HG03045 (cell line): ENCODE data around the gene TBPL1.

Experiments used
- ATAC-seq: cut with Tn5 transposase; IDR thresholded peaks from one replicate; pipeline ENCODE4 v1.9.1; 2021; ENCODE audit warnings: mild to moderate bottlenecking, moderate library complexity; ENCODE audit not compliant: unreplicated experiment

TBPL1 gene

DNA sequence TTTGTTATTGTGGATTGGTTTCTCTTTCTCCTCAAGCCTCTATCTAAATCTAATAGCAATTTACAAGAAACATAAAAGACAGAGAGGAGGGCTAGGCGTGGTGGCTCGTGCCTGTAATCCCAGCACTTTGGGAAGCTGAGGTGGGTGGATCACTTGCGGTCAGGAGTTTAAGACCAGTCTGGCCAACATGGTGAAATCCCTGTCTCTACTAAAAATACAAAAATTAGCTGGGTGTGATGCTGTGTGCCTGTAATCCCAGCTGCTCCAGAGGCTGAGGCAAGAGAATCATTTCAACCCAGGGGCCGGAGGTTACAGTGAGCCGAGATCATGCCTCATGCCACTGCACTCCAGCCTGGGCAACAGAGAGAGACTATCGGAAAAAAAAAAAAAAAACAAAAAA, 52.8 kb downstream of the TBPL1 start:
- no peak for ATAC-seq

DNA sequence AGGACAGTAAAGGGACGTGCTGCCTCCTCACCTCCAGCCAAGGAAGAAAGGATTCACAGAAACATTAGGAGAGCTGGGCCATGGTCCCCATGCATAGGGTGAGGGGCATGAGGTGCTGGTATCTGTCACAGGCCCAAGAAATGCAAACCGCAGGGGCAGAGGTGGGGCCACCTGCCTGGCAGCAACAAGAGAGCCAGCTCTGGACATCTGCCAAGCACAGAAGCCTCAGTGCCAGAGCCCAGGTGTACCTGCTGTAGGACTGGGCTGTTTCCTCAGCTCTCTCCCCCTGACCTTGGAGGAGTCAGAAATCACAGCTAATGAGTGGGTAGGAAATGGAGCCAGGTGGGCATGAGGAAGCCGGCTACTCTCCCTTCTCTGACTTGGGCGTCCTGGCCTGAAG, 54.1 kb downstream of the TBPL1 start:
- ATAC-seq: no peak

DNA sequence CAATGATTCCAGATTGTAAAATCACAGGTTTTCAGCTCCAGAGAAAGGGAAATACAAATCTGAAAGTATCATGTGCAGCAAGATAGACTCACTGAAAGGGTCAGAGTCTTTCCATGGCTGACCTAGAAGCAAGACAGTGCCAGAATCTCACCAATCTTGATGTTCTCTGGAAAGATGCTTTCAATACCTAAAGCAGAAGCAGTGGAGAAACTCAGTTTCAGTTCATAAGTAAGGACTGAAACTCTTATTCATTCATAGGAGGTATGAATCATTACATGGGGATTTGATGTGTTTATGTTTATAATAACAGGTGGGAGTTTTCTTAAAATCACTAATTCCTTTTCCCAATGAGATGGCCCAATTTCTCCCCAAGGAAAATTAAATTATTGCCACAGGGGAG, 56.9 kb downstream of the TBPL1 start:
- ATAC-seq: no peak

DNA sequence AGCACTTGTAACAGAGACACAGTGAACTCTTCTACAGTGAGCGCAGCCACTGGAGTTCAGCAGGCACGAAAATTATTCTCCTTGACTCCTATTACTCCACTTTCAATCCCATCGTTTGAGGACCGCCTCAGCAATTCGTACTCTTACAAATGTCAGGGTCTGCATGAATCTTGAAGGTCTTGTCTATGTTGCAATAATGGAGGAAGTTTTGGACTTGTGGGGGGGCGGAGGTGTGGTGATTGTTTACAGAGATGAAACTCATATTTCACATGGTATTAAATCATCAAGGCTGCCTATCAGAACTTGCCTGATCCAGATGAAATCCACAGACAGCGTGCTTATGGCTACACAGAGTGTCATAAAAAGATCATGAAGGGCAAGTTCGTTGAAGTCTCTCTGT, 57.4 kb downstream of the TBPL1 start:
- ATAC-seq: no peak

DNA sequence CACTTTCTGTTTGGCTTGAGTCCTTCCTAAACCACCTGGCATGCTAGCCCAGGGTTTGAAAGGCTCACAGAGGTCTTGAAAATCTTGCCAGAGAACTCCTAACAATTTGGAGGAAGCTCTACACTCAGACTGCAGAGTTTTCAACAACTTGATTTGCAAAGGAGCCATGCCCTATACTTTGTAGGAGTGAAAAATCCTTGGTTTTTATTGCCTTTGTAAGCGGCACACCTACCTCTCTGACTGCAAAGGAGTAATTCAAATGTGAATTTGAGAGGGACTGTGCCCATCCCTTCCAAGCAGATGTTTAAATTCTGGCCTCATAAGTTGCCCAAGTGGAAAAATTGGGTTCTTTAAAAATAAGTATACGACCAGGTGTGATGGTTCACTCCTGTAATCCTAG, 58.0 kb downstream of the TBPL1 start:
- no peak for ATAC-seq

DNA sequence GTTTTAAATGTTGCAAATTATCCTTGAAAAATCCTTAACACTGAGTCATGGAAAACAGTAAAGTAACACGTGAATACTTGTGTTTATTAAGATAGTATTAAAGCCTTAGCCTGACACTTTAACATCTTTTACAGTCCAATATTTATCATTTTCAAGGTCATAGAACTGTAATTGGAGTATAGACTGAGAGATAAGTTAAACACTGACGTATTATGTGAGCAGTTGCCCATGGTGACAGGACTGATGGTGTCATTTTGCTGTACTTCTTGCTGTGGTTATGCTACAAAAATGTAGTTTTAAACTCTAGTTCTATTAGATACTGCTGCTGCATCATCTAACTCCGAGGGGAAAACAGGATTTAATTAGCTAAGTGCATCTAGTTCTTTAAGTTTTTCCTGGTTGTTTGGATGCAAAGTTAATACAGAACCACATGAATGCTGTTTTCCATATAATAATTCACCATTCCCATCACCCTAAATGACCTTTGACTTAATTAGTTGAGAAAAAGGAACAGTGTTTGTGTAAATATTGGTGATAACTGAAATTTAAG, 61.6 kb downstream of the TBPL1 start:
- ATAC-seq: no peak

DNA sequence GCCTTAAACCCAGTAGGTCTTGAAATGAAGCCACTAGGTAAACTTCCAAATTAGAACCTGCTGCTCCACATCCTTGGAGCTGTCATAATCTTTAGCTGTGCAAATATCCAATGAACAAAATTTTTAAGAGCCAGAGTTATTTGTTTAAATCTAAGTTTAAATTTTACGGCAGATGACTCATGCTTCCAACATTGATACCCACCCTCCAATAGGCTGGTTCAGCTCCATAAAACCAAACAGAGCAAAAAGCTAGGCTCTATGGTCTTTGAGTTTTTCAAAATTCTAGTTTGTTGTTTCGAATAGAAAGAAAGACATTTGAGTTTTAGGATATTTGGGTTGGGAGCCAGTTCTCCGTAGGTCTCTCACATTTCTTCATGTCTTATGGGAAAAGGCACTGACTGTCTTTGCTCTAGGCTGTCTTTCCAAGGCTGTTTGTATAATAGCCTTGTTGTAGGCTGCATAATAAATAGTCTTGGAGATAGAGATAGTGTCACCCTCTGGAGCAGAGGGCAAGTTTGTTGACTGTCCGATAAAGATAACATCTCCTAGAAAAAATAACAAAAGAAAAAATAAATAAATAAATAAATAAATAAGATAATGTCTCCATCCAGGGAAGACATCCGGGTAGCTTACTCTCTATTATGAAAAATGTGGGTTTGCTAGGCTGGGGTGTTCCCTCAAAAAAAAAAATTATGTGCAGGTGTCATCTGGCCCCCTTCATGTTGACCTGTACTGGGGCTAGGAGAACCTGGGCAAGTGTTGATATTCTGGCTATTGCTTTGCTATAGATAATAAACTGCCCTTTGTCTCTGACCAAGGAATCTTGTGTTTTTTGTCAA, 62.9 kb downstream of the TBPL1 start:
- no peak for ATAC-seq

DNA sequence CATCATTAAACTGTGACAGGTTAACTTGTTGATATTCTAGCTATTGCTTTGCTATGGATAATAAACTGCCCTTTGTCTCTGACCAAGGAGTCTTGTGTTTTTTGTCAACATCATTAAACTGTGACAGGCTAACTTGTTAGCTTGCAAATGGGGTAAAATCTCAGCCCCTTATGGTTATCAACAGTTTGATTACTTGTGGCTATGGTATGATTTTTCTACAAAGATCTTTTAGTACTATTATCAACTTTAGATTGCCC, 63.5 kb downstream of the TBPL1 start:
- no peak for ATAC-seq

DNA sequence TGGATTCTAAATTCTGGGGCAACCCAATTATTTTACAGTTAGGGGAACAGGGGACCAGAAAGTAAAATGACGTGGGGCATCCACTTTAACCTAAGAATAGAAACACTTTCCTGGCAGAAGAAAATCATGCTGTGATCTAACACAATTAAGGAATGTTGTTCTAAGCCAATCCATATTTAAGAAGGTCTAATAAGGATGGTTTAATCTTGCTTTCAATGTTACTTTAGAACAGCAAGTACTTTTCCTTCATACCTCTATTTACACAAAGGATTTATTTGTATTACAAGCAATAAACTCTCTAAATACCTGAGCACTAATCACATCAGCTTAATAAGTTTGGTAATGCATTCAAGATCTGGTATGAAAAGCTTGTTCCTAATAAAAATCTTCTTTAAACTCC, 67.0 kb downstream of the TBPL1 start:
- no peak for ATAC-seq

DNA sequence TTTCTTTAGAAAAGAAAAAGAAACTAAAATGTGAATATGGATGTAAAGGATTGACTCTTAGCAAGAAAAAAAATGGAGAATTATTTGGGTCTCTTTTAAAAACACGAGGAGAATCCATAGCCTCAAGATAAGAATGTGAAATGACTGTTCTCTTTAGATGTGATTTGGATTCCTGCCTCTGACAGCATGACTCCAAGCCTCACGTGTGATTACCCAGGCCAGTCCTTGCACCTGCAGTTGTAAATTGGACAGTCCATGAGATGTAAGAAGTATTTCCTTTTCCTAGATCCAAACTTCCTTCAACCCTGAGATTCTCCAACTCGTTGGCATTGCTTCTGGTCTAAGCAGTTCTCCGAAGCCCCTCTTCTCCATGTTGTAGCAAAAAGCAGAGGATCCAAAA, 67.5 kb downstream of the TBPL1 start:
- no peak for ATAC-seq

DNA sequence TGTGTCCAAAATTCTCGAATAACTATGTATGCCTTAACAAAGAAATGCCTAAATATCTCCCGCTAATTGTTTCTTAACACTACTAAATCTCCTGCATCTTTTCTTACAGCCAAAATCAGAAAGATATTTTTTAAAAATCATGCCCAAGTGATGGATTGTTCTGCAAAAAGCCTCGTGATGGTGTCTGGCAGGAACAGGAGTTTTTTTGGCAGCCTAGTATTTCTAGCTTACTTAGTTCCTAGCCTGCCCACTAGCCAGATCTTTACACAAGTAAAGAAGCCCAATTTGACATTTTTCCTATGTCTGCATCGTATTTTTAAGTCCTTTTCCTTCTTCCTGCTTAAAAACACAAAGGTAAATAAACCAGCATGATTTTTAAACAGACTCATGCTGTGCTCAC, 67.9 kb downstream of the TBPL1 start:
- no peak for ATAC-seq

DNA sequence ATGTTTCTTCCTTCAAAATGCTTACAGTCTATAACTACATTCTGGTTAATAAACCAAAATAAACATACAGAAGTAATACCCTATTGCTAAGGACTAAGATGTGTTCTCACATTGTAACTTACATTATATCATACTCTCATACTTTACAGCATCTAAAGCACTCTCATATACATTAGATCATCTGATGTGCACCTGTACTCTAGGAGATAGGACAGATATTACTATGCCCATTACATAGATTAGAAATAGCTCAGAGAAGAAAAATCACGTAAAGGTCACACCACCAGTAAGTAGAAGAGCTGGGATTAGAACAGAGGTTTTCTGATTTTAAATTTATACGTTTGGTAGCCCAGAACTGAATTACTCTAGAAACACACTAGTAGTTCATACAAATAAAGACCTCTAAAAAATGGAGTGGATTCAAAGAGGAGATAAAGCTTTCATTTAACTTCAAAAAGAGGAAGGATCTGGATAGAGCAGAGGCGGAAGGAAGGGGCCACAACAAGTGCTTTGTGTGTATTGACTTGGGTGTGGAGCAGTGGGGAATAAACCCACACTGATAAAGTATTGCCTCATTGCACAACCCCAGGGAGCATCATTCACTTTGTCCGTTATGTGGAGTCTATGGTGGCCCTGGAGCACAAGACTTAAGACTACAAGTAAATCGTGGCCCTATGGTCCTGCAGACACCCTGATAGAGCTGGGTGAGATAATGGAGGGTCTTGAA, 68.5 kb downstream of the TBPL1 start:
- ATAC-seq: no peak

DNA sequence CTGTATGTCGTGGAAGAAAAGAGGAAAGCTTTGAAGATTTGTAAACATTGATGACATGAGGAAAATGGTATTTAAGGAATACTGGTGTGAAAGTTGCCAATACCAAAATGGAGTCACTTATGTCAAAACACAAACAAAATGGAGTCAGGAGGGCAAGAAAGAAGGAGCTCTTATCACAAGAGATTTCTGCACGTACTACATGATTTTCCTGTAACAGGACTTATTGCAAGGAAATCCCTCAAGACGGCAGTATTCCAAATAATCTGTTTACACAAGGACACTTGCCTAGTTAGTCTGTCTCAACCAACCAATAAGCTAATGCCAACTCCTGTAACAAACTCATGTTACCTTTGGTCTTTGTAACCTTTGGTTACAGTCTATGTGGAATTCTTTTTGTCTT, 69.6 kb downstream of the TBPL1 start:
- ATAC-seq: no peak

DNA sequence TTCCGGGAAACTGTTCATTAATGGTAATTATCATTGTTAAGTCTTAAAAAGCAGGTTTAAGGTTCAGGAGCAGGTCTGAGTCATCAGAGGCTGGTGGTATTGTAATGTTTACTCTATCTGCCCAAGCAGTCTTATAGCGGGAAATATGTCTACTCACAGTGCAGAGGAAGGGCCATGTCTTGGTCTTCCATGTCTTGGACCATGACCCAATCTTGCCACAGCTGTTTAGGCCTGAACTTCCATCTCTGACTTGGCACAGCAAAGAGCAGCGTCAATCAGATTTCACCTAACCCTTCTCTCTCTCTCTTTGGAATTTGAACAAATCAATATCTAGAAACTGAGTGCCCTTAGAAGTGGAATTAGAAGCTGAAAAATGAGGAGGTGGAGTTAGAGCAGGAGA, 73.6 kb downstream of the TBPL1 start:
- no peak for ATAC-seq

DNA sequence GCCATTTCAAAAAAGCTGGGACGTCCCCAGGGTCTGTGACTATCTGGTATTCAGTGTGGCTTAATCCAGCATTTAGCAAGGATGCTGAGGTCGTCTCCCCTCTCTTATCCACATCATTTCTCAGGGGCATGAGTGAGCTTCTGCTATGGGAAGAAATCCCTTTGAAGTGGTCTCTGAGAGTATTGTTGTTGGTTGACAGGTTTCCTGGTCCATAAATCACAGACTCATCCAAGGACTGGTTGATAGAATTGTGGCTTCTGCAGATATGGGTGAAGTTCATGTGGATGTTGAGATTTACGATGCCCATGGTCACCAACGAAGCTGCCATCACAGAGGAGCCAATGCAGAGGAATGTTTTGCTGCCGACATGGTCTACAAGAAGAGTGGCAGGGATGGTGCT, 75.4 kb downstream of the TBPL1 start:
- ATAC-seq: no peak

DNA sequence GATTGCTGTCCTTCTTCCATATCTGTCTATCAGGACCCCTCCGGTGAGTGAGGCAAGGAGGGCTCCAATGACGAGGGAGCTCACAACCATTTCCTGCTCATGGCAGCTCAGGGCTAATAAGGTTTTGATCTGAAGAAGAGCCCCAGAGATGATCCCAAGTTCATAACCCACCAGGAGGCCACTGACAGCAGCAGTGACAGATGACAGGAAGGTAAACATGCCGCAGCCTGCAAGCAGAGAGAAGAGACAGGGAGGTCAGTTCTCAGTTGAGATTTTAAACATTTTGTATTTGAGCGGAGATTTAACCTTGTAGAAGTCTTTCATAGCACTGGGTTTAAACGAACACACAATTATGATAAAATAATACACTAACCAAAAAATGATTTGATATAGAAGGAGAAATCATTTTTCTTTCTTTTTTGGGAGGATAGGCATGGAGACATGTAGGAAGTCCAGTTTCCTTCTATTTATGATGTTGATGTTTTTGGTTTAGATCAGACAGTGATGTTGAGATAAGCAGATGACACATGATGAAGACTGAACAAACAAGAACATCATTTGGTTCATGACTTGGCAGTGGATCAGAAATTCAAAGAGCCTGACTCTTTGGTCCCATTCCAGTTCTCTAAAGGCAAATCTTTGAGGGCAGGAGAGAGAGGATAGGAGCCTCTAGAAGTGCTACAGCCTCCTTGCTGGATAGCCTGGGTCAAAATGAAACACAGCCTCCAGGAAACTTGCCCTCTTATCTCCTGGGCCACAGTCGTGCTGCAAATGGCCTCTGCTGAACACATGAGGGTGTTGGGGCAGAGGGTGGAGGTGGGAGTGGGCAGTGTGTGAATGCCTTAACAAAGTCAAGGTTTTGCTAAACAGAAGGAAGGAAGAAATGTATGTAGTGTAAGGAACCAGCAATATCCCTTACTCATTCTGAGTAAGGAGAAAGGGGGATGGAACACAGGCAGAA, 76.8 kb downstream of the TBPL1 start:
- ATAC-seq: no peak

DNA sequence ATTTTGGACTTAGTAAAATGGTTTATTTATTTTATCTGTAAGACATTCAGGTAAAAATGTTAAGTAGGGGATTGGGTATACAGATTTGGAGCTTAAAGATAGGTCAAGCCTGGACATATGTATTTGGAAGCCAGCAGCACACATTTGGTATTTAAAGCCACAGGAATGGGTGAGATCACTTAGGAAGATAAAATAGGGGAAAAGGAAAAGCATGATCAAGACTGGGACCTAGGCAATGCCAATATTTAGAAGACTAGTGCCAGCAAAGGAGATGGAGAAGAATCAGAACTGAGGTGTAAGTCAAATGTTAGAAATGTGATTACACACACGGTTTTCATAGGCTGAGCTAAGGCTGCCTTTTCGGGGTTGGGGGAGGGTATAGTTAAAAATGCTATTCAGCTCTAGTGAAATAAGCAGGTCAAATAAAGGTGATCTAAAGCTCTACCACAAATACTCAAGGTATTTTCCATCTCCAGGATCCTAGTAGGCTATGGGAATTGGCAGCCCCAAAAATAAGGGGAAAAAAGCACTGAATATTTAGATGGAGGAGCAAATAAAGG, 78.8 kb downstream of the TBPL1 start:
- no peak for ATAC-seq

DNA sequence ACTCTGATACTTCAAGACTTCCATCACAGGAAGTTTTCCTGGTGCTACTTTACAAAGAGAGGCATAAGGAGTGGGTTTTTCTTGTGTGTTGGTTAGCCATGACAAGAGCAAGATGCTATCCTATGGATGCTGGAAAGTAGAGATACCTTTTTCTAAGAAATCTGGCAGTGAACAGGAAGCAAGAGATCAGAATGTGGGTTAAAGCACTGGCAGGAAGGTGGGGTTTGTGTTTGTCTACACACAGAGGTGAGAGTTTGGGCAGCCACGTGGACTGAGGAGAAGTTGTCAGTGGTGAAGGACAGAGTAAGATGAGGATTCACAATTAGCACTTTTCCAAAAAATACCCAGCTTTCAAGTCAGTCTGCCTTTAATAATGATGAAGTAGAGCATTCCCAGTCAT, 81.5 kb downstream of the TBPL1 start:
- no peak for ATAC-seq

DNA sequence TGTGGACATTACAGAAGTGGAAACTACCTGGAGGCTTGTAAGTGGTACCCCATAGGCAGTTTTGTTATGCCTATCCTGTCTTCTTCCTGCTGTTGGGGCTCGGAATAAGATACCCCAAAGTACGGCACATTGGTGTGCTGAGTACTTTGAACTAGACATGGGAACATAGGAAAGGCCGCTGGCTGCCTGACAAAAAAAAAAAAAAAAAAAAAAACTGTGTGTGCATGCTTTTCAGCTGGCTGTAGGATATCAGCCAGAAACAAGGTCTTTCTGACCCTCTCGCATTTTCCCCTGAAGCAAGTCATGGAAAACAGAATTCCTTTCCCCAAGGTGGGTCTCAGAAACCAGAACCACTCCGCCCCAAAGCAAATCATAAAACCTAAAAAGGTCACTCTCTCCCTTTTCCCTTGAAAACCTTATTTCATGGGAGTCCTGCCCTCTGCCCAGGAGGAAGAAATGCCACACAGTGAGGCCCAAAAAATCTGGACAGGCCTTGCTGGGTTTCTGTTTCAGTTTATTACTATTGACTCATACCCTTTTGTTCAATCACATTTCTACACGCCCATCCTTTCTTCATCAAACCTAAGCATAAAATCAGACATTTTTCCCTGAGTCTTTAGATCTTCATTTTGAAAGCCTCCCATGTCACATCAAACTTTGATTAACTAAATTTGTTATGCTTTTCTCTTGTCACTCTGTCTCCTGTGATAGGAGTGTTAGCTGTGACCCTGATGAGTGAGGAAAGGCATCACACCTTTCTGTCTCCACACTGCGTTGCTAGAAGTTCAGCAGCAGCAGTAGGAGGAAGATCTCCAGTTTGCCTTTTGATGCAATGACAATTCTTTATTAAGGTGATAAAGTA, 82.2 kb downstream of the TBPL1 start:
- ATAC-seq: no peak

DNA sequence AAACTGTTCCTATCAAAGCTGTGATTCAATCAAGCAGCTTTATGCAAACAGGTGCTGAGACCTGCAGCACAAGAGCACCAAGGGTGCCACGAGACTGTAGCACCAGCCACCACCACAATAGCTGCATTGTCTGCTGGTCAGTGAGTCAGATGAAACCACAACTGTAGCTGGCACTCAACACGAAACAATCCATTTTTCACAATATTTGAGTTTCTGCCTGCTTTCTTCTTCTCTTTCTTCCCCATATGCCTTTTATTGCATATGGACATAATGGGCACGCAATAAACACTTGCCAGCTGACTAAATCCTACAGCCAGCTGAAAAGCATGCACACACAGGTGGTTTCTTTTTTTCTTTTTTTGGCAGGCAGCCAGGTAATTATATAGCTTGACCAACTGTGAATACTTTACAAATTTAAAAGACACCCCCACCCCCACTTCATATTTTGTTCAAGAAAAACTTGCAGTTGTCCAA, 82.8 kb downstream of the TBPL1 start:
- ATAC-seq: no peak
